ENCODE data around the gene ABHD17C.

GRCh38 chr15:80769153-80769828 lies 74.2 kb downstream of the ABHD17C start:
- TF ChIP-seq CTCF (IDR thresholded peaks at IDR 0.05) (no peak), EZH2phosphoT487 (IDR thresholded peaks at IDR 0.05) (no peak), EZH2 (IDR thresholded peaks at IDR 0.05) (no peak)
